GM23248 (cell line): ENCODE measurements around the gene DPAGT1.

ENCODE experiments used
- EZH2 ChIP-seq: fragments of 200-600 bp; sonication (generic); IDR thresholded peaks from 2 replicates; pipeline ENCODE4 v1.6.1; 2018; ENCODE audit warnings: antibody characterized with exemption, mild to moderate bottlenecking; ENCODE audit not compliant: insufficient read depth, poor library complexity, severe bottlenecking
- EZH2phosphoT487 ChIP-seq: fragments of 200-600 bp; sonication (generic); IDR thresholded peaks from 2 replicates; pipeline ENCODE4 v1.6.1; 2018; ENCODE audit warnings: antibody characterized with exemption, moderate library complexity, mild to moderate bottlenecking, low read depth; ENCODE audit not compliant: insufficient read depth

DNA sequence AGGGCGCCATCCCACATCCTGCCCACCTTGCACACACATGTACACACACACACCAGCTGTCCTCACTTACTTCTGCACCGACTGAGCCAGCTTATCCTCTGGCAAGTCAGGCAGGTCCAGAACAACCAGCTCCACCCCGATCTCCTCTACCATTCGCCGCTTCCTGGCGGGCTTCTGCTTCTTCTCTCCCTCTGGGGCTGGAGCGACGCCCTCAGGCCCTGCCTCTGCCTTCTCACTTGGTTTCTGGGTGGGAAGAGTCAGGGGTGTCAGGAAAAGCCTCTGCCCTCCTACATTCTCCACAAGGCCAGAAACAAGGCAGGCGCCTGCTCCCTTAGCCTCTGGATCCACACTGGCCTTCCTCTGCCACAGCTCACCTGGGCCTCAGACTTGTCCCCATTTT, 53.0 kb downstream of the DPAGT1 start:
- TF ChIP-seq EZH2: no peak
- no peak for TF ChIP-seq EZH2phosphoT487
